Mesendoderm (in vitro differentiated cells): ENCODE data around the gene DDX18.

ENCODE experiments used
- DNase-seq: peaks from one replicate; pipeline ENCODE4 v3.0.0; 2013
- H2AK5ac ChIP-seq: 2 replicates; pipeline ENCODE4 v1.6.1; 2013; ENCODE audit warnings: low read length, inconsistent platforms
- H2BK120ac ChIP-seq: 2 replicates; pipeline ENCODE4 v1.6.1; 2013; ENCODE audit warnings: low read depth, mild to moderate bottlenecking, low read length, moderate library complexity, mixed read lengths
- H2BK15ac ChIP-seq: replicated peaks from 2 replicates; pipeline ENCODE4 v1.6.1; 2013; ENCODE audit warnings: low read depth, mild to moderate bottlenecking, moderate library complexity
- H2BK5ac ChIP-seq: 2 replicates; pipeline ENCODE4 v1.6.1; 2013; ENCODE audit warnings: low read length, inconsistent platforms
- H3K18ac ChIP-seq: 2 replicates; pipeline ENCODE4 v1.6.1; 2013; ENCODE audit warnings: mild to moderate bottlenecking, low read length, mixed read lengths
- H3K23ac ChIP-seq: one replicate; pipeline ENCODE4 v1.6.1; 2013; ENCODE audit warnings: low read length
- H3K27ac ChIP-seq: 2 replicates; pipeline ENCODE4 v1.5.1; 2013; ENCODE audit warnings: low read depth, mild to moderate bottlenecking, inconsistent platforms, low read length, moderate library complexity
- H3K27me3 ChIP-seq: 2 replicates; pipeline ENCODE4 v1.6.1; 2013; ENCODE audit warnings: low read length, control low read depth, mild to moderate bottlenecking, inconsistent platforms; ENCODE audit not compliant: insufficient read depth, poor library complexity
- H3K36me3 ChIP-seq: 2 replicates; pipeline ENCODE4 v1.6.1; 2013; ENCODE audit warnings: low read length, inconsistent platforms; ENCODE audit not compliant: control insufficient read depth, insufficient read depth
- H3K4ac ChIP-seq: one replicate; pipeline ENCODE4 v1.6.1; 2013; ENCODE audit warnings: low read depth, mild to moderate bottlenecking, low read length, moderate library complexity
- H3K4me1 ChIP-seq: 2 replicates; pipeline ENCODE4 v1.6.1; 2013; ENCODE audit warnings: low read depth, low read length, inconsistent platforms; ENCODE audit not compliant: control insufficient read depth
- H3K4me2 ChIP-seq: 2 replicates; pipeline ENCODE4 v1.6.1; 2013; ENCODE audit warnings: low read length
- H3K4me3 ChIP-seq: 2 replicates; pipeline ENCODE4 v1.5.1; 2013; ENCODE audit warnings: mild to moderate bottlenecking, low read length
- H3K56ac ChIP-seq: one replicate; pipeline ENCODE4 v1.6.1; 2013; ENCODE audit warnings: low read length
- H3K79me1 ChIP-seq: 2 replicates; pipeline ENCODE4 v1.6.1; 2013; ENCODE audit warnings: low read length, inconsistent platforms
- H3K79me2 ChIP-seq: 2 replicates; pipeline ENCODE4 v1.6.1; 2013; ENCODE audit warnings: mild to moderate bottlenecking, low read length; ENCODE audit not compliant: control insufficient read depth, insufficient read depth
- H3K9ac ChIP-seq: 2 replicates; pipeline ENCODE4 v1.6.1; 2013; ENCODE audit warnings: low read length, inconsistent platforms
- H4K5ac ChIP-seq: one replicate; pipeline ENCODE4 v1.6.1; 2013; ENCODE audit warnings: low read length
- H4K8ac ChIP-seq: one replicate; pipeline ENCODE4 v1.6.1; 2013; ENCODE audit warnings: low read depth, mild to moderate bottlenecking, control low read depth, low read length, moderate library complexity
- WGBS: extraction: QIAGEN DNeasy Blood & Tissue Kit; methylation state at CpG from one replicate; pipeline ENCODE4 v1.1.7; 2013; ENCODE audit warnings: low lambda C conversion rate, missing lambda C conversion rate; ENCODE audit not compliant: insufficient coverage; ENCODE audit errors: extremely low coverage; 5-methylcytosine and 5-hydroxymethylcytosine counted together

DDX18 gene

GRCh38 chr2:117858336-117858735 lies 43.8 kb downstream of the DDX18 start:
- Histone ChIP-seq H3K36me3 (no peaks in the 10 kb centered on the region), H2BK120ac (no peak overlapping the region), H3K56ac (no peak overlapping the region), H3K4me2 (no peak overlapping the region), H2AK5ac (no peak overlapping the region), H4K8ac (no peak overlapping the region), H3K27ac (no peak overlapping the region), H4K5ac (no peak overlapping the region), H3K4me1 (no peaks in the 10 kb centered on the region), H3K23ac (no peak overlapping the region), H3K27me3 (no peaks in the 10 kb centered on the region), H3K4me3 (no peak overlapping the region), H3K4ac (peak overlapping the region; percentile 46), H2BK5ac (no peak overlapping the region), H3K9ac (no peak overlapping the region), H3K79me2 (no peaks in the 10 kb centered on the region), H3K18ac (no peak overlapping the region), H2BK15ac (no peak overlapping the region), H3K79me1 (no peaks in the 10 kb centered on the region)
- DNase-seq, result no peak
- no CpG with 5 or more reads among the region's 17 CpGs for WGBS

GRCh38 chr2:117858892-117859531 lies 44.5 kb downstream of the DDX18 start:
- Histone ChIP-seq H3K18ac (no peak overlapping the region), H3K27ac (no peak overlapping the region), H3K79me1 (no peaks in the 10 kb centered on the region), H3K4ac (no peak overlapping the region), H2BK120ac (no peak overlapping the region), H3K4me1 (no peaks in the 10 kb centered on the region), H4K8ac (no peak overlapping the region), H3K23ac (peak overlapping the region; percentile 1), H2AK5ac (no peak overlapping the region), H3K4me3 (no peak overlapping the region), H3K4me2 (no peak overlapping the region), H4K5ac (no peak overlapping the region), H3K79me2 (no peaks in the 10 kb centered on the region), H3K9ac (no peak overlapping the region), H3K27me3 (no peaks in the 10 kb centered on the region), H3K36me3 (no peaks in the 10 kb centered on the region), H2BK15ac (no peak overlapping the region), H2BK5ac (no peak overlapping the region), H3K56ac (peak overlapping the region; percentile 10)
- no peak for DNase-seq
- no CpG with 5 or more reads among the region's 41 CpGs for WGBS

- H3K79me1 ChIP-seq, result no peaks in the 10 kb centered on the region
- no CpG with 5 or more reads among the region's 44 CpGs for WGBS
Measured at GRCh38 chr2:117859532-117859911, 45.0 kb downstream of the DDX18 start.

GRCh38 chr2:117859924-117860647 lies 45.6 kb downstream of the DDX18 start:
- Histone ChIP-seq H3K23ac (no peak overlapping the region), H4K5ac (no peak overlapping the region), H2BK15ac (no peak overlapping the region), H3K4ac (no peak overlapping the region), H3K36me3 (no peaks in the 10 kb centered on the region), H2BK120ac (no peak overlapping the region), H3K4me3 (no peak overlapping the region), H3K9ac (no peak overlapping the region), H3K79me2 (no peaks in the 10 kb centered on the region), H3K27ac (no peak overlapping the region), H3K4me2 (no peak overlapping the region), H3K4me1 (no peaks in the 10 kb centered on the region), H2BK5ac (no peak overlapping the region), H3K18ac (no peak overlapping the region), H3K56ac (no peak overlapping the region), H4K8ac (no peak overlapping the region), H3K79me1 (no peaks in the 10 kb centered on the region), H2AK5ac (no peak overlapping the region), H3K27me3 (no peaks in the 10 kb centered on the region)
- no CpG with 5 or more reads among the region's 69 CpGs for WGBS
- DNase-seq, result no peak

More at GRCh38 chr2:117859532-117859911, 45.0 kb downstream of the DDX18 start:
- Histone ChIP-seq H3K23ac (no peak overlapping the region), H2BK5ac (no peak overlapping the region), H4K8ac (no peak overlapping the region), H3K36me3 (no peaks in the 10 kb centered on the region), H2BK15ac (no peak overlapping the region), H2AK5ac (no peak overlapping the region), H3K56ac (no peak overlapping the region), H3K79me2 (no peaks in the 10 kb centered on the region), H3K27me3 (no peaks in the 10 kb centered on the region), H3K18ac (no peak overlapping the region), H3K4me3 (no peak overlapping the region), H3K9ac (no peak overlapping the region), H2BK120ac (no peak overlapping the region), H3K4me1 (no peaks in the 10 kb centered on the region), H4K5ac (no peak overlapping the region), H3K27ac (no peak overlapping the region), H3K4ac (no peak overlapping the region), H3K4me2 (no peak overlapping the region)
- DNase-seq, result no peak

- Histone ChIP-seq H3K23ac (no peak overlapping the region), H2AK5ac (no peak overlapping the region), H2BK15ac (no peak overlapping the region), H3K36me3 (no peaks in the 10 kb centered on the region), H3K56ac (no peak overlapping the region), H3K79me2 (no peaks in the 10 kb centered on the region), H3K27me3 (no peaks in the 10 kb centered on the region), H3K4ac (no peak overlapping the region), H3K18ac (no peak overlapping the region), H3K4me3 (no peak overlapping the region), H2BK120ac (no peak overlapping the region), H3K4me2 (no peak overlapping the region), H3K9ac (no peak overlapping the region), H3K27ac (no peak overlapping the region), H2BK5ac (no peak overlapping the region), H3K79me1 (no peaks in the 10 kb centered on the region), H3K4me1 (no peaks in the 10 kb centered on the region), H4K5ac (no peak overlapping the region), H4K8ac (no peak overlapping the region)
- no peak for DNase-seq
Measured at GRCh38 chr2:117862459-117862858, 48.0 kb downstream of the DDX18 start.

- DNase-seq, result peak; percentile 72
- WGBS, result no CpG with 5 or more reads among the region's 1 CpG
- Histone ChIP-seq H3K4me3 (no peak overlapping the region), H4K8ac (no peak overlapping the region), H3K4ac (no peak overlapping the region), H3K18ac (no peak overlapping the region), H2BK5ac (no peak overlapping the region), H3K36me3 (no peaks in the 10 kb centered on the region), H3K4me1 (no peaks in the 10 kb centered on the region), H3K27ac (no peak overlapping the region), H3K56ac (no peak overlapping the region), H3K23ac (no peak overlapping the region), H2AK5ac (no peak overlapping the region), H3K79me1 (no peaks in the 10 kb centered on the region), H2BK120ac (no peak overlapping the region), H3K79me2 (no peaks in the 10 kb centered on the region), H3K27me3 (no peaks in the 10 kb centered on the region), H3K9ac (no peak overlapping the region), H3K4me2 (no peak overlapping the region), H2BK15ac (no peak overlapping the region), H4K5ac (no peak overlapping the region)
Measured at GRCh38 chr2:117875786-117876185, 61.3 kb downstream of the DDX18 start.
